NB4 (cell line): ENCODE data around the gene TMEM151A.

Experiments
- CTCF ChIP-seq: IDR thresholded peaks from one replicate; pipeline ENCODE4 v1.5.1; 2012; ENCODE audit warnings: low read depth, low read length
- MAX ChIP-seq: IDR thresholded peaks from 2 replicates; pipeline ENCODE4 v1.6.1; 2011; ENCODE audit warnings: low read depth, low read length
- MYC ChIP-seq: IDR thresholded peaks from 2 replicates; pipeline ENCODE4 v1.6.1; 2011; ENCODE audit warnings: low read depth, low read length
- POLR2A ChIP-seq: IDR thresholded peaks from 2 replicates; pipeline ENCODE4 v1.6.1; 2011; ENCODE audit warnings: mild to moderate bottlenecking; ENCODE audit not compliant: insufficient read length; ENCODE audit errors: extremely low read depth

- no peak for TF ChIP-seq CTCF
- TF ChIP-seq POLR2A, result peak; percentile 86
- peak; percentile 73 for TF ChIP-seq MYC
- peak; percentile 56 for TF ChIP-seq MAX
Measured at GRCh38 chr11:66344550-66345315, 53.0 kb downstream of the TMEM151A start, which contains the start of gene BRMS1.
